ENCODE data around the gene MRC2.

The MRC2 gene

DNA sequence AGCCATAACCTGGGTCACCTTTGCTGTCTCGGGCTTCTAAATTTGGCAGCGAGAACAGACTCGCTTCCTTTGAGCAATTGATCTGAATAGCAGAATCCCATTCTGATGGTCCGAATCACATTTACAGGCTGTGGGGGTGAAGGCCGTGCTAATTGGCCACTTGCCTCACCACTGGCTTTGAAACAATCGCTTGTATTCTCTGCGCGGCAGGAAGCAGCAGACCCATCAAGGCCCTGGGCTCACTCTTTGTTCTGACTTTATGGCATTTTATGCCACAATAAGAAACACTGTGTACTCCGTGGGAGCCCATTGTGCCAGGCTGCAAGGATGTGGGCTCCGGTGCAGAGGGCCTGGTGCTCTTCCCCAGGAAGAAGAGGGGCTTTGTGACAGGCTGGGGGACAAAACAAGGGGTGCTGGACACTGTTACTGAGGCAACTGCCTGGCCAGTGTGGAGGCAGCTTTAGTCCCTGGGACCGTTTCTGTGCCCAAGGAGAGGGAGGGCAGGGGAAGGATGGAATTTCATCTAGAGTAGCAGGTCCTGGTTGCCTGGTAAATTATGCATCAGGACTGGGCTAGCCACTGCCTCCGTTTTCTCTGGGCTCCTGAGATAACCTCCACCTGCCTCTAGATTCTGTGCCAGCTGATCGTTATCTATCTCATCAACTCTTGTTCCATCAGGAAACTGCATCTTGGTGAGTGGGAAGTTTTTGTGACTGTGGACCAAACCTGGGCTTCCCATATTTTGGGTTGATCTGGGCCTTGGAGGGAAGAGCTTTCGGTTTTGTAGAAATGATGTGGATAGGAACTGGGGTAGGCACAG lies 78.5 kb downstream of the MRC2 start:
- DNase-seq (ENCODE audit: low read depth), result no peak
- no peak overlapping the region for H3K4me3 ChIP-seq (ENCODE audit: low read depth, low read length)

DNA sequence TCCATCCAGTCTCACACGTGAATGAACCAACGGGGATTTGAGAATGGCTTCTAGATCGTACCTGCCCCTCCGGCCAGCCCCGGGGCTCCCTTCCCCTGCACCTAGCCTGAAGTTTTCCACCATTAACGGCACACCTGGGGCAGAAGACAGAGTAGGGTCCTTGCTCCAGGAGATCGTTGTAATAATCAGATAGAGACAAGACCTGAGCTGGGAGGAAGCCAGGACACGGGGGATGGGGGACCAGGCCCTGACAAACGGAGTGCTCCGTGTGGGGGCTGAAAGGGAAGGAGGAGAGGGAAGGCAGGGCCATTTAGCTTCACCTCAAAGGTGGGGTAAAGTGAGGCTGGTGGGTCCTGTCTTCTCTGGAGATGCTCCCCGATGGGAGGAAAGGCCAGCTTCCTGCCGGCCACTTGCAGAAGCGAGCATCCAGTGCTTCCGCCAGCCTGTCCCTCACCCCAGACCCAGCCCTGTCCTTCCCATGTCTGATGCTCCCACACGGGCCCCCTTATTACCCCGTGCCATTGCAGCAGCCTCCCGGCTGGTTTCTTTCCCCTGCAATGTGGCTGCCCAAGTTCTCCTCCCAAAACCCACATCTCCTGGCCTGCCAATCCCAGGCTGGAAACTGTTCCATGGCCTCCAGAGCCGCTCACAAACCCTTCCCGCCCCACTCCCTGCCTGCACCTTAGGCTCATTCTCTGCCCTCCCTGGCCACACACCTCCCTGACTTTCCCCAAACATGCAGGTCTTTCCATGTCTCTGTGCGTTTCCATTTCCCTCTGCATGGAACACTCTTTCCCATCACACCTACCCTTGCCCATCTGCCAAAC lies 79.3 kb downstream of the MRC2 start:
- DNase-seq (ENCODE audit: low read depth), result no peak
- no peak overlapping the region for H3K4me3 ChIP-seq (ENCODE audit: low read depth, low read length)
- TF ChIP-seq, protein P1, sequence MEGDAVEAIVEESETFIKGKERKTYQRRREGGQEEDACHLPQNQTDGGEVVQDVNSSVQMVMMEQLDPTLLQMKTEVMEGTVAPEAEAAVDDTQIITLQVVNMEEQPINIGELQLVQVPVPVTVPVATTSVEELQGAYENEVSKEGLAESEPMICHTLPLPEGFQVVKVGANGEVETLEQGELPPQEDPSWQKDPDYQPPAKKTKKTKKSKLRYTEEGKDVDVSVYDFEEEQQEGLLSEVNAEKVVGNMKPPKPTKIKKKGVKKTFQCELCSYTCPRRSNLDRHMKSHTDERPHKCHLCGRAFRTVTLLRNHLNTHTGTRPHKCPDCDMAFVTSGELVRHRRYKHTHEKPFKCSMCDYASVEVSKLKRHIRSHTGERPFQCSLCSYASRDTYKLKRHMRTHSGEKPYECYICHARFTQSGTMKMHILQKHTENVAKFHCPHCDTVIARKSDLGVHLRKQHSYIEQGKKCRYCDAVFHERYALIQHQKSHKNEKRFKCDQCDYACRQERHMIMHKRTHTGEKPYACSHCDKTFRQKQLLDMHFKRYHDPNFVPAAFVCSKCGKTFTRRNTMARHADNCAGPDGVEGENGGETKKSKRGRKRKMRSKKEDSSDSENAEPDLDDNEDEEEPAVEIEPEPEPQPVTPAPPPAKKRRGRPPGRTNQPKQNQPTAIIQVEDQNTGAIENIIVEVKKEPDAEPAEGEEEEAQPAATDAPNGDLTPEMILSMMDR (IDR thresholded peaks at IDR 0.05; ENCODE audit: control insufficient read depth, extremely low read depth, insufficient read depth), result no peak

More for the DNA sequence above, 78.5 kb downstream of the MRC2 start:
- TF ChIP-seq, protein P1 (IDR thresholded peaks at IDR 0.05; ENCODE audit: control insufficient read depth, extremely low read depth, insufficient read depth), result no peak

DNA sequence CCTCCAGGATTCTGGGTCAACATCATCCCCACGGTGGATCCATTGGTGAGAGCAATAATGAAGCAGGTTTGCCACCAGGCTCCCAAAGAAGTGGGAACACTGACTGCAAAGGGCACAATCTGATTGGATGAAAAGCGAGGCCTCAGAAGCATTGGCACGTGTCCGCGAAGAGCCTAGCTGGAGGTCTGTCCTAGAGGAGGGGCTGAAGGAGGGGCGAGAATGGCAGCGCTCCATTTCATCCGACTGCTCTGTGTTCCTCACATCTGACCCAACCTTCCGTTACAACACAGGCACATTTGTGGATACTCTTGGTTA lies 79.9 kb downstream of the MRC2 start:
- TF ChIP-seq, protein P1 (IDR thresholded peaks at IDR 0.05; ENCODE audit: control insufficient read depth, extremely low read depth, insufficient read depth), result no peak
- no peak for DNase-seq (ENCODE audit: low read depth)
- H3K4me3 ChIP-seq (ENCODE audit: low read depth, low read length), result no peak overlapping the region

DNA sequence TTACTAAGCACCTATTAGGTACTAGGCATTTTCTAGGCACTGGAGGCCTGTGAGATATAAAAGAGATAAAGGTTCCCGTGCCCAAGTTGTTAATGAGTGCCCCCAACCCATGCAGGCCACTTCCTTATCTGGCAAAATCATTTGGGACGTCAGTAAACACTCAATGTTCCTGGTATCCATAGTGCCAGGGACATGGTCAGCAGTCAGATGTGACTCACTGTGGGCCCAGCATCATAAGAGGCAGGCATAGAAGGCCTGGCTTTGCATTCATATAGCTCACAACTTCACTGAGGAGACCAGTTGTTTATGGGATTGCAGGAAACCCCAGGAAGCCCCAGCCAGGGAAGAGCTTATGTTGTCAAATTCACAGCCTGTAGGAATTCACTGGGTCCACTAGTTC lies 81.1 kb downstream of the MRC2 start:
- no peak overlapping the region for H3K4me3 ChIP-seq (ENCODE audit: low read depth, low read length)
- no peak for DNase-seq (ENCODE audit: low read depth)
- TF ChIP-seq, protein P1 (IDR thresholded peaks at IDR 0.05; ENCODE audit: control insufficient read depth, extremely low read depth, insufficient read depth), result no peak

DNA sequence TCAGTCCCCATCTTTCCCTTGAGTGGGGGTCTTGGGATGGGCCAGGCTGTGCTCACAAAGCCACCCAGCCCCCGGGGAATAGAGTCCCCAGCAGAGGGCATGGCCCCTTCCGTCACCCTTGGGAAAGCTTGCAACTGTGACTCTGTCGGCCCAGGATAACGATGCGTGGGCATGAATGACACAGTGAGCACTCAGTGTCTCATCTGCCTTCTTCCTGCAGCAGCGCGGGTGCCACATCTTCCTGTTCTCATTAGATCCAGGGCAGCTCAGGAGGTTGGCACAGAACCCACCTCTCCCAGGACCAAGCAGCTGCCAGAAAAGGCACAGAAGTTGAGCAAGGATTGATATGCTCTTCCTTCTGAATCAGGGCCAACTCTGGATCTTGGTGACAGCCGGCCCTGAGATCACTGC lies 84.7 kb downstream of the MRC2 start:
- no peak for DNase-seq (ENCODE audit: low read depth)
- TF ChIP-seq, protein P1 (IDR thresholded peaks at IDR 0.05; ENCODE audit: control insufficient read depth, extremely low read depth, insufficient read depth), result no peak
- H3K4me3 ChIP-seq (ENCODE audit: low read depth, low read length), result no peak overlapping the region

DNA sequence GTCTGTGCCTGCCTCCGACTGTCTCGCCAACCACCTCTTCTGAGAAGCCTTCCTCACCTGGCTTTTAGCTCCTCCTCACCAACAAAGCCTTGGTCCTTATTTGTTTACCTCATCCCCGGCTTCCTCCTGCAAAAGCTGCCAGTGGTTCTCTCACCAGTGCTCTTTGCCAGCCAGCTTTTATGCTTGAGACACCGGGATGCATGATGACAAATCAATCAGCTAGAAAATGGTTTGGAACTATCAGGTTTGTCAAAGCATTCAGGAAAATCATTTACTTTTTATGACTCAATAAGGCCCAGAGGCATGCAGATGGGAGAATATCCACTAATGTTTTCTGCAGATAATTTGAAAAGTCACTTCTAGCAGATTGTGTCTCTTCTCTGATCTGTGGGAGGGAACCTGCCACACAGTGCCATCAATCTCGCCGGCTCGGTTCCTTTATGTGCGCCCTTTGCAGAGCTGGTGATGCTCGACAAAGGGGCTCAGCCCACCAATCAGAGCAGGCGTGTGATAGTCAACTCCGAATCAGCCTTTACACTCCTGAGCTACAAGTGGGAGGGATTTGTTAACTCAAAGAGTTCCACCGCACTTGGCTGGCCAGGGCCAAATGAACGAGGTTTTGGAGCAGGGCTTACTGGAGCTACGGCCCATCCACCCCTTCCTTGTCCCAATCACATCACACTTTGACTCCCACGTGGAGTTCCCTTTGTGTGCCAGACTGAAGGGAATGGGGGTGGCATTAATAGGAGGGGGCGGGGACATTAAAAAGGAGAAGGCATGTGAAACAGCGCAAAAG lies 85.8 kb downstream of the MRC2 start:
- TF ChIP-seq, protein P1 (IDR thresholded peaks at IDR 0.05; ENCODE audit: control insufficient read depth, extremely low read depth, insufficient read depth), result no peak
- DNase-seq (ENCODE audit: low read depth), result no peak
- no peak overlapping the region for H3K4me3 ChIP-seq (ENCODE audit: low read depth, low read length)

Data from LNCaP clone FGC (cell line).